IMR-90 (cell line): ENCODE measurements around the gene ELL2. TPM values are rescaled to one million over a fixed set of nuclear protein-coding genes. Genes with fewer than 3 reads are reported as not detected.

Experiments used
- ATAC-seq: fragments of 200-7000 bp; cut with Tn5 transposase; 2 replicates; pipeline ENCODE4 v1.9.1; 2020; ENCODE audit warnings: low read depth, mild to moderate bottlenecking, moderate library complexity
- BruUV-seq: library from RNA; stranded (reverse); fragments of 400-500 nt; replicated peaks from 2 replicates; lab custom pipeline; 2021; lab: Mats Ljungman, UMichigan
- CTCF ChIA-PET: fragments of 300-600 bp; formaldehyde crosslinking; extraction: SDS; loops from one replicate; lab custom pipeline; 2021; ENCODE audit warnings: antibody characterized with exemption; lab: Yijun Ruan, JAX
- POLR2A ChIA-PET: fragments of 300-600 bp; sonication (Branson Sonifier 250); formaldehyde crosslinking; loops from one replicate; lab custom pipeline; 2022; ENCODE audit warnings: antibody characterized with exemption; ENCODE audit not compliant: unreplicated experiment; lab: Charles Lee
- DNase-seq: peaks from one replicate; pipeline ENCODE4 v3.0.0; 2013
- H2AFZ ChIP-seq: replicated peaks from 2 replicates; pipeline ENCODE3; 2013; ENCODE audit warnings: low read length, mild to moderate bottlenecking; ENCODE audit not compliant: poor library complexity
- H2AK5ac ChIP-seq: 2 replicates; pipeline ENCODE4 v1.6.1; 2013; ENCODE audit warnings: low read depth, low read length, inconsistent platforms
- H2AK9ac ChIP-seq: replicated peaks from 2 replicates; pipeline ENCODE3; 2013; ENCODE audit warnings: mild to moderate bottlenecking, low read depth, low read length, moderate library complexity; ENCODE audit not compliant: poor library complexity
- H2BK120ac ChIP-seq: 2 replicates; pipeline ENCODE4 v1.6.1; 2013; ENCODE audit warnings: low read depth, low read length, inconsistent platforms
- H2BK15ac ChIP-seq: 3 replicates; pipeline ENCODE4 v1.6.1; 2013; ENCODE audit warnings: low read depth, low read length, inconsistent platforms
- H2BK20ac ChIP-seq: 2 replicates; pipeline ENCODE4 v1.6.1; 2013; ENCODE audit warnings: low read depth, mild to moderate bottlenecking, inconsistent platforms, low read length, moderate library complexity
- H2BK5ac ChIP-seq: 2 replicates; pipeline ENCODE4 v1.6.1; 2013; ENCODE audit warnings: mild to moderate bottlenecking, low read depth, low read length, inconsistent platforms; ENCODE audit not compliant: poor library complexity, severe bottlenecking
- H3K14ac ChIP-seq: replicated peaks from 2 replicates; pipeline ENCODE4 v1.6.1; 2013; ENCODE audit warnings: low read depth, low read length, inconsistent platforms
- H3K18ac ChIP-seq: 2 replicates; pipeline ENCODE4 v1.6.1; 2013; ENCODE audit warnings: low read depth, low read length, control low read depth
- H3K23ac ChIP-seq: 2 replicates; pipeline ENCODE4 v1.6.1; 2013; ENCODE audit warnings: low read depth, low read length, inconsistent platforms
- H3K27ac ChIP-seq: 2 replicates; pipeline ENCODE4 v1.5.1; 2013; ENCODE audit warnings: mild to moderate bottlenecking, control low read depth, low read length; ENCODE audit not compliant: insufficient read depth
- H3K27me3 ChIP-seq: 2 replicates; pipeline ENCODE4 v1.6.1; 2013; ENCODE audit warnings: low read length; ENCODE audit not compliant: control insufficient read depth, insufficient read depth
- H3K36me3 ChIP-seq: 2 replicates; pipeline ENCODE4 v1.6.1; 2013; ENCODE audit warnings: low read length, mixed read lengths; ENCODE audit not compliant: control insufficient read depth, insufficient read depth
- H3K4ac ChIP-seq: 2 replicates; pipeline ENCODE4 v1.6.1; 2013; ENCODE audit warnings: low read depth, low read length, inconsistent platforms
- H3K4me1 ChIP-seq: 2 replicates; pipeline ENCODE4 v1.6.1; 2013; ENCODE audit warnings: low read length, mixed read lengths; ENCODE audit not compliant: control insufficient read depth, insufficient read depth
- H3K4me2 ChIP-seq: 2 replicates; pipeline ENCODE4 v1.6.1; 2013; ENCODE audit warnings: low read depth, mild to moderate bottlenecking, control low read depth, low read length, moderate library complexity
- H3K4me3 ChIP-seq: 2 replicates; pipeline ENCODE4 v1.5.1; 2013; ENCODE audit warnings: low read depth, mild to moderate bottlenecking, control low read depth, low read length, moderate library complexity; ENCODE audit not compliant: insufficient read depth
- H3K56ac ChIP-seq: 2 replicates; pipeline ENCODE4 v1.6.1; 2013; ENCODE audit warnings: low read length, inconsistent platforms; ENCODE audit not compliant: insufficient read depth; ENCODE audit errors: extremely low read depth
- H3K79me1 ChIP-seq, 2 experiments: 2 replicates each; pipeline ENCODE4 v1.6.1; 2013; ENCODE audit warnings: low read length in 2 of 2, inconsistent platforms in 1 of 2, low read depth in 1 of 2
- H3K9ac ChIP-seq: 2 replicates; pipeline ENCODE4 v1.6.1; 2013; ENCODE audit warnings: low read depth, low read length, control low read depth
- H3K9me1 ChIP-seq: 2 replicates; pipeline ENCODE4 v1.6.1; 2013; ENCODE audit warnings: low read length, inconsistent platforms; ENCODE audit not compliant: insufficient read depth
- H3K9me3 ChIP-seq: 2 replicates; pipeline ENCODE4 v1.6.1; 2013; ENCODE audit warnings: low read length; ENCODE audit not compliant: control insufficient read depth, insufficient read depth
- H4K20me1 ChIP-seq: 2 replicates; pipeline ENCODE4 v1.6.1; 2013; ENCODE audit warnings: low read length, inconsistent platforms; ENCODE audit not compliant: insufficient read depth
- H4K5ac ChIP-seq: 2 replicates; pipeline ENCODE4 v1.6.1; 2013; ENCODE audit warnings: mild to moderate bottlenecking, low read depth, low read length, control low read depth
- H4K8ac ChIP-seq, 2 experiments: 2 replicates each; pipeline ENCODE4 v1.6.1; 2013; ENCODE audit warnings: low read depth in 2 of 2, low read length in 2 of 2, control low read depth in 1 of 2, inconsistent platforms in 1 of 2
- H4K91ac ChIP-seq: 2 replicates; pipeline ENCODE4 v1.6.1; 2013; ENCODE audit warnings: low read depth, low read length, inconsistent platforms; ENCODE audit not compliant: insufficient read depth
- BHLHE40 ChIP-seq: fragments of 150-350 bp; IDR thresholded peaks from 2 replicates; pipeline ENCODE4 v1.6.1; 2016; ENCODE audit warnings: mild to moderate bottlenecking, low read depth, low read length
- CEBPB ChIP-seq: IDR thresholded peaks from 2 replicates; pipeline ENCODE4 v1.6.1; 2012; ENCODE audit warnings: low read depth, low read length, improper control_type of control experiment
- FOS ChIP-seq: fragments of 150-350 bp; IDR thresholded peaks from 2 replicates; pipeline ENCODE4 v1.6.1; 2016; ENCODE audit warnings: low read depth, low read length
- MXI1 ChIP-seq: IDR thresholded peaks from 2 replicates; pipeline ENCODE4 v1.6.1; 2012; ENCODE audit warnings: low read depth, mild to moderate bottlenecking, low read length, moderate library complexity, borderline replicate concordance
- NFE2L2 ChIP-seq: fragments of 150-350 bp; IDR thresholded peaks from 2 replicates; pipeline ENCODE4 v1.6.1; 2016; ENCODE audit warnings: low read depth, mild to moderate bottlenecking, low read length
- POLR2A ChIP-seq: IDR thresholded peaks from 2 replicates; pipeline ENCODE4 v1.6.1; 2012; ENCODE audit warnings: mild to moderate bottlenecking, low read depth, low read length
- RFX5 ChIP-seq: IDR thresholded peaks from 2 replicates; pipeline ENCODE4 v1.8.0; 2012; ENCODE audit warnings: low read depth, mild to moderate bottlenecking, low read length, moderate library complexity
- WGBS, 2 experiments: methylation state at CpG; one replicate each; pipeline versions ENCODE4 v1.1.5 to v1.1.7; 2013; ENCODE audit warnings: missing lambda C conversion rate in 2 of 2; ENCODE audit not compliant: insufficient read length in 1 of 2; ENCODE audit errors: extremely low coverage in 2 of 2; 5-methylcytosine and 5-hydroxymethylcytosine counted together
- dilution Hi-C: fragments of 300-500 bp; cut with HindIII; formaldehyde crosslinking; loops from one replicate; pipeline ENCODE4 v1.14.3; 2018; ENCODE audit warnings: low sequenced_read_pairs; ENCODE audit not compliant: unreplicated experiment
- in situ Hi-C: fragments of 300-500 bp; cut with MboI; formaldehyde crosslinking; loops from 3 replicates; pipeline ENCODE4 v1.14.3; 2019; ENCODE audit warnings: low sequenced_read_pairs, inconsistent platforms, mixed read lengths
- intact Hi-C: fragments of 100-400 bp; cut with micrococcal nuclease; formaldehyde crosslinking; loops from 2 replicates; pipeline ENCODE4 v1.10.0; 2022
- polyA plus RNA-seq, 3 experiments: library from polyadenylated mRNA; depleted of rRNA; stranded (reverse); fragments of >200 nt; gene quantifications; 2 replicates each; pipeline ENCODE4 v1.2.3, GENCODE V29; 2012; ENCODE audit warnings: low replicate concordance in 1 of 3
- total RNA-seq: library from RNA; depleted of rRNA; stranded (reverse); fragments of >200 nt; gene quantifications from 2 replicates; pipeline ENCODE4 v1.2.3, GENCODE V29; 2012
- TF ChIP-seq, protein P1 (sequence below): fragments of 150-350 bp; IDR thresholded peaks from 2 replicates; pipeline ENCODE4 v1.6.1; 2017; ENCODE audit warnings: mild to moderate bottlenecking, antibody characterized with exemption, low read length, low read depth

The ELL2 gene
- total and polyA plus RNA-seq, 2 of the 4 experiments (the other 2 are of a cell fraction): 61.4 to 92.5 TPM

DNA sequence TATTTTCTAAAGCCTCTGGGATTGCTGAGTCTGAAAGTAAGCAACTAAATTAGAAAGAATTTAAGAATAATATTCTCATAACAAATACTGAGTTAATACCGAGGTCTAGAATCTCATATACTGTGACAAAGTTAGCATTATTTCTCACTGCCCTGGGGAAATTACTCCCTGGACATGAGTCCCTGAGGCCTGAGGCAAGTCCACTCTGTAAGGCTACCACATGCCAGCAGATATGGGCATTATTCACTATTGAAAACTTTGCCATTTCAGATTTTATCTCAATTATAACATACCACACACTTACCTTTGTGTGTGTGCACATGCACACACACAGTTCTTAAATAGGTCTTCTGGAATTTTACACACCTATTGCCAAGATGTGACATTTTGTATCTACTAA, 22.9 kb downstream of the ELL2 start (continued):
- TF ChIP-seq RFX5: no peak
- TF ChIP-seq CEBPB: no peak
- no peak for TF ChIP-seq POLR2A
- no peak for TF ChIP-seq FOS

DNA sequence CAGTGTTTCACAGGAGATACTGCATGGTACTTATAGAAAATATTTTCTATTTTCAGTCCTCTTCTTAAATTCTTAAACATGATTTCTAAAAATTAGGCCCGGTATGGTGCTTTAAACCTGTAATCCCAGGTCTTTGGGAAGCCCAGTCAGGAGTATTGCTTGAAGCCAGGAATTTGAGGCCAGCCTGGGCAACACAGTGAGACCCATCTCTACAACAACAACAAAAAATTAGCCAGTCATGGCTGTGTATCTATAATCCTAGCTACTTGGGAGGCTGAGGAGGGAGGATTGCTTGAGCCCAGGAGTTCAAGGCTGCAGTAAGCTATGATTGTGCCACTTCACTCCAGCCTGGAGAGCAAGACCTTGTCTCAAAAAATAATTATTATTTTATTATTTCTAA, 23.3 kb downstream of the ELL2 start:
- Histone ChIP-seq H3K9ac (no peak overlapping the region), H2AK9ac (no peak overlapping the region), H2BK5ac (no peak overlapping the region), H3K4me1 (peaks cover 27% of the 10 kb centered on the region), H2BK15ac (no peak overlapping the region), H3K9me1 (peaks cover 11% of the 10 kb centered on the region), H4K20me1 (peaks cover 84% of the 10 kb centered on the region), H3K9me3 (no peaks in the 10 kb centered on the region), H4K5ac (no peak overlapping the region), H3K36me3 (peaks cover 36% of the 10 kb centered on the region), H3K18ac (no peak overlapping the region), H2AK5ac (no peak overlapping the region), H2BK20ac (no peak overlapping the region), H3K23ac (no peak overlapping the region), H3K4me2 (no peak overlapping the region), H3K79me1 (peaks cover 0 to 65% of the 10 kb centered on the region in 2 experiments; a peak in 2 of 4 replicates), H4K8ac (no peak overlapping the region), H3K27me3 (no peaks in the 10 kb centered on the region), H4K91ac (no peak overlapping the region), H3K56ac (no peak overlapping the region), H3K4ac (no peak overlapping the region), H2AFZ (no peak overlapping the region), H2BK120ac (no peak overlapping the region), H3K14ac (no peak overlapping the region), H3K27ac (peak overlapping the region; percentile 39; the same call in 1 of the 2 replicates), H3K4me3 (no peak overlapping the region)
- ATAC-seq (no peak), DNase-seq (no peak)
- CTCF ChIA-PET: no interaction called here
- in situ Hi-C loops (no loop called here), intact Hi-C loops (no loop called here), dilution Hi-C loops (no loop called here)
- WGBS, 2 experiments: no CpG with 5 or more reads among the region's 1 CpG
- POLR2A ChIA-PET: no interaction called here
- TF ChIP-seq NFE2L2 (no peak), POLR2A (no peak), MXI1 (no peak), BHLHE40 (no peak)
- TF ChIP-seq, protein P1, sequence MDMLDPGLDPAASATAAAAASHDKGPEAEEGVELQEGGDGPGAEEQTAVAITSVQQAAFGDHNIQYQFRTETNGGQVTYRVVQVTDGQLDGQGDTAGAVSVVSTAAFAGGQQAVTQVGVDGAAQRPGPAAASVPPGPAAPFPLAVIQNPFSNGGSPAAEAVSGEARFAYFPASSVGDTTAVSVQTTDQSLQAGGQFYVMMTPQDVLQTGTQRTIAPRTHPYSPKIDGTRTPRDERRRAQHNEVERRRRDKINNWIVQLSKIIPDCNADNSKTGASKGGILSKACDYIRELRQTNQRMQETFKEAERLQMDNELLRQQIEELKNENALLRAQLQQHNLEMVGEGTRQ: no peak
- no TSS peak for BruUV-seq
